Keratinocyte (primary cell): ENCODE data around the gene OR2F2. TPM values are rescaled to one million over a fixed set of nuclear protein-coding genes. Genes with fewer than 3 reads are reported as not detected.

Experiments
- DNase-seq: peaks from one replicate; pipeline ENCODE4 v3.0.0-alpha.2; 2011; ENCODE audit warnings: low read depth, missing footprints, low spot score
- FAIRE-seq: peaks from 2 replicates; lab custom pipeline; 2011; peaks lifted over from hg19 to GRCh38; lab: Jason Lieb, UNC
- H2AFZ ChIP-seq: 2 replicates; pipeline ENCODE4 v1.6.0; 2012; ENCODE audit warnings: low read length, control low read depth, inconsistent platforms; ENCODE audit not compliant: control insufficient read depth
- H3K27ac ChIP-seq: 2 replicates; pipeline ENCODE4 v1.5.1; 2011; ENCODE audit warnings: low read length; ENCODE audit not compliant: control insufficient read depth, insufficient read depth
- H3K27me3 ChIP-seq: 3 replicates; pipeline ENCODE4 v1.6.0; 2011; ENCODE audit warnings: low read length; ENCODE audit not compliant: control insufficient read depth, insufficient read depth; ENCODE audit errors: extremely low read depth
- H3K36me3 ChIP-seq, 2 experiments: 2 replicates in 1 of 2; 3 replicates in 1 of 2; pipeline ENCODE4 v1.5.1; 2011; ENCODE audit warnings: low read length in 2 of 2, mild to moderate bottlenecking in 1 of 2; ENCODE audit not compliant: control insufficient read depth in 2 of 2, insufficient read depth in 2 of 2; ENCODE audit errors: extremely low read depth in 1 of 2
- H3K4me1 ChIP-seq: 3 replicates; pipeline ENCODE4 v1.5.1; 2011; ENCODE audit warnings: low read length; ENCODE audit not compliant: control insufficient read depth, insufficient read depth; ENCODE audit errors: extremely low read depth
- H3K4me2 ChIP-seq: 3 replicates; pipeline ENCODE4 v1.6.0; 2011; ENCODE audit warnings: low read depth, low read length; ENCODE audit not compliant: control insufficient read depth, insufficient read depth; ENCODE audit errors: extremely low read depth
- H3K4me3 ChIP-seq, 3 experiments: fragments of 200-600 bp in 1 of 3; sonication (generic) in 1 of 3; 2 replicates in 2 of 3; 3 replicates in 1 of 3; pipeline ENCODE4 v1.5.1; 2011 to 2016; ENCODE audit warnings: low read length in 3 of 3, mild to moderate bottlenecking in 3 of 3, control low read depth in 2 of 3, inconsistent platforms in 1 of 3, low read depth in 1 of 3, mixed read lengths in 1 of 3, mixed run types in 1 of 3, moderate library complexity in 1 of 3; ENCODE audit not compliant: control insufficient read depth in 2 of 3, insufficient read depth in 2 of 3; ENCODE audit errors: extremely low read depth in 1 of 3
- H3K79me2 ChIP-seq: 2 replicates; pipeline ENCODE4 v1.6.0; 2012; ENCODE audit warnings: low read length; ENCODE audit not compliant: control insufficient read depth, insufficient read depth
- H3K9ac ChIP-seq: 3 replicates; pipeline ENCODE4 v1.6.0; 2011; ENCODE audit warnings: low read length; ENCODE audit not compliant: control insufficient read depth, insufficient read depth; ENCODE audit errors: extremely low read depth
- H3K9me1 ChIP-seq: 3 replicates; pipeline ENCODE4 v1.6.0; 2011; ENCODE audit warnings: low read length; ENCODE audit not compliant: control insufficient read depth, insufficient read depth; ENCODE audit errors: extremely low read depth
- H3K9me3 ChIP-seq: 2 replicates; pipeline ENCODE4 v1.5.1; 2012; ENCODE audit warnings: low read depth, low read length; ENCODE audit not compliant: control insufficient read depth
- H4K20me1 ChIP-seq: 3 replicates; pipeline ENCODE4 v1.6.0; 2011; ENCODE audit warnings: low read length; ENCODE audit not compliant: control insufficient read depth, insufficient read depth; ENCODE audit errors: extremely low read depth
- EZH2 ChIP-seq: IDR thresholded peaks from one replicate; pipeline ENCODE4 v1.6.1; 2012; ENCODE audit warnings: inconsistent platforms, mild to moderate bottlenecking, low read length, moderate library complexity
- dilution Hi-C: fragments of 300-500 bp; cut with MboI; formaldehyde crosslinking; loops from one replicate; pipeline ENCODE4 v1.7.0; 2020; ENCODE audit warnings: low sequenced_read_pairs; ENCODE audit not compliant: extremely low pct_ligation_motif_present
- polyA plus RNA-seq, 5 experiments: library from polyadenylated mRNA; depleted of rRNA in 3 of 5; stranded (reverse) in 3 of 5; stranded (forward) in 1 of 5; unstranded in 1 of 5; fragments of >200 nt; gene quantifications; 1 replicate in 1 of 5; 2 replicates in 3 of 5; 3 replicates in 1 of 5; pipeline versions ENCODE4 v1.2.1 to v1.2.3, GENCODE V29; 2011 to 2012; ENCODE audit warnings: missing spikeins in 2 of 5, low read depth in 1 of 5, low replicate concordance in 1 of 5
- TF ChIP-seq, protein P1 (sequence below), 3 experiments: IDR thresholded peaks in 1 of 3; conservative IDR thresholded peaks in 1 of 3; optimal IDR thresholded peaks in 1 of 3; 2 replicates in 2 of 3; 3 replicates in 1 of 3; pipeline versions ENCODE3 to v1.5.1; 2011; ENCODE audit warnings: low read length in 3 of 3, mild to moderate bottlenecking in 3 of 3, moderate library complexity in 2 of 3, control low read depth in 1 of 3, inconsistent platforms in 1 of 3; ENCODE audit not compliant: insufficient read depth in 2 of 3; ENCODE audit errors: extremely low read depth in 1 of 3

OR2F2 gene
- polyA plus RNA-seq, 1 donor (not counting 4 experiments of a cell fraction or from before 2014, with no cell fraction given) = not detected

DNA sequence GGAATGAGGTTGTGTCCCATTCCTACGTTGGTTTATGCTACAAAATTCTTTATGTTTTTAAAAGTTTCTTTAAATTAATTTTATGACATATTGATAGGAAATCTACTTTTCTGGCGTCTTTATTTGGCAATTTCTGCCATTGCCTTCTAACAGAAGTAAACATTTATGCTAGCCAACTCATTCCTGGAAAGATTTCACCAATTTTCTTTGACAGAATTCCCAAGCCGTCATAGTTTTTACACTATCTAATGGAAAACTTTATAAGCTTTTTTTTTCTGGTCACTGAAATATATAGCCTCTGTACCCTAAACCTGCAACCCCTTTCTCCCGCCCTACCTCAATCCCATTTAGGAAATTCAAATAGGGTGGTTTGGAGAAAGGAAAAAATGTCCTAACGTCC, 26.9 kb upstream of the OR2F2 start:
- H2AFZ ChIP-seq = no peak overlapping the region

DNA sequence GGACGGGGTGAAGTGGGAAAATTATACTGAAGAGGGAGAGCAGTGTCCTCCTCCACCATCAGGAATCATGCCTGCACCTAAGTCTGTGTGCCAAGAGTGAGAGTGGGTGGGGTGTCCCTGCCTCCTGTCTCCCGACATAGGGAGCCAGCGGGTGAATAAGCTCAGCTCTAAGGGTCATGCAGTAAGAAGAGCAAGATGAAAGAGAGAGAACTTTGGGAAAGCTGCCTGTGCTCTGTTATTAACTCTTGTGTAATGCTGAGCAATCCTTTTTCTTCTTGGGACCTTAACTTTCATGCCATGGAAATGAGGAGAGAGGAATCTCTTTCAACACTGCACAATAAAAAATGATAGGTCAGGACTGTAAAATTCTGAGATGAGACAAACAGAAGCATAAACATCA, 25.2 kb upstream of the OR2F2 start:
- H3K79me2 ChIP-seq = no peaks in the 10 kb centered on the region
- DNase-seq (no peak), FAIRE-seq (no peak)
- H3K9me3 ChIP-seq = no peaks in the 10 kb centered on the region
- dilution Hi-C loops = no loop called here
- no peaks in the 10 kb centered on the region for H3K36me3 ChIP-seq
- H3K9ac ChIP-seq = no peak overlapping the region
- no peak overlapping the region for H3K4me3 ChIP-seq
- H3K9me1 ChIP-seq = no peaks in the 10 kb centered on the region
- H3K27ac ChIP-seq = no peak overlapping the region
- TF ChIP-seq EZH2 = no peak
- TF ChIP-seq, protein P1, sequence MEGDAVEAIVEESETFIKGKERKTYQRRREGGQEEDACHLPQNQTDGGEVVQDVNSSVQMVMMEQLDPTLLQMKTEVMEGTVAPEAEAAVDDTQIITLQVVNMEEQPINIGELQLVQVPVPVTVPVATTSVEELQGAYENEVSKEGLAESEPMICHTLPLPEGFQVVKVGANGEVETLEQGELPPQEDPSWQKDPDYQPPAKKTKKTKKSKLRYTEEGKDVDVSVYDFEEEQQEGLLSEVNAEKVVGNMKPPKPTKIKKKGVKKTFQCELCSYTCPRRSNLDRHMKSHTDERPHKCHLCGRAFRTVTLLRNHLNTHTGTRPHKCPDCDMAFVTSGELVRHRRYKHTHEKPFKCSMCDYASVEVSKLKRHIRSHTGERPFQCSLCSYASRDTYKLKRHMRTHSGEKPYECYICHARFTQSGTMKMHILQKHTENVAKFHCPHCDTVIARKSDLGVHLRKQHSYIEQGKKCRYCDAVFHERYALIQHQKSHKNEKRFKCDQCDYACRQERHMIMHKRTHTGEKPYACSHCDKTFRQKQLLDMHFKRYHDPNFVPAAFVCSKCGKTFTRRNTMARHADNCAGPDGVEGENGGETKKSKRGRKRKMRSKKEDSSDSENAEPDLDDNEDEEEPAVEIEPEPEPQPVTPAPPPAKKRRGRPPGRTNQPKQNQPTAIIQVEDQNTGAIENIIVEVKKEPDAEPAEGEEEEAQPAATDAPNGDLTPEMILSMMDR (optimal IDR thresholded peaks at IDR 0.05 in 1 of 3, IDR thresholded peaks at IDR 0.05 in 1 of 3, conservative IDR thresholded peaks at IDR 0.05 in 1 of 3; ENCODE audit: extremely low read depth in 1 of 3, insufficient read depth in 2 of 3, low read length in 3 of 3) = no peak
- H3K27me3 ChIP-seq = no peaks in the 10 kb centered on the region
- no peaks in the 10 kb centered on the region for H3K4me1 ChIP-seq
- H4K20me1 ChIP-seq = no peaks in the 10 kb centered on the region
- H3K4me2 ChIP-seq = no peak overlapping the region
- no peak overlapping the region for H2AFZ ChIP-seq

More for the DNA sequence above, 26.9 kb upstream of the OR2F2 start:
- Histone ChIP-seq H3K4me2 (no peak overlapping the region), H3K9ac (no peak overlapping the region), H3K36me3 (no peaks in the 10 kb centered on the region), H3K27ac (no peak overlapping the region), H3K4me3 (no peak overlapping the region), H3K79me2 (no peaks in the 10 kb centered on the region), H3K27me3 (no peaks in the 10 kb centered on the region), H3K9me3 (no peaks in the 10 kb centered on the region), H3K9me1 (no peaks in the 10 kb centered on the region), H4K20me1 (no peaks in the 10 kb centered on the region), H3K4me1 (no peaks in the 10 kb centered on the region)
- no peak for DNase-seq
- TF ChIP-seq, protein P1 (optimal IDR thresholded peaks at IDR 0.05 in 1 of 3, IDR thresholded peaks at IDR 0.05 in 1 of 3, conservative IDR thresholded peaks at IDR 0.05 in 1 of 3; ENCODE audit: extremely low read depth in 1 of 3, insufficient read depth in 2 of 3, low read length in 3 of 3) = no peak
- no peak for TF ChIP-seq EZH2
- FAIRE-seq = no peak
- dilution Hi-C loops = no loop called here
